ENCODE results near the gene TNRC18. TPM values are rescaled to one million over a fixed set of nuclear protein-coding genes. Genes with fewer than 3 reads are reported as not detected.

TNRC18 gene
- total RNA-seq, 1 donor from 2014 or later = 95.4 TPM

GRCh38 chr7:5436003-5436678 lies 12.5 kb upstream of the TNRC18 start:
- no peak for DNase-seq (ENCODE audit: low spot score)
- Mint-ChIP-seq H3K9me3 (ENCODE audit: low read depth) (peaks cover 5% of the 10 kb centered on the region), H3K4me3 (ENCODE audit: unreplicated experiment) (no peak overlapping the region), H3K36me3 (ENCODE audit: low read depth) (peaks cover 15% of the 10 kb centered on the region), H3K27ac (ENCODE audit: unreplicated experiment) (no peak overlapping the region), H3K4me1 (ENCODE audit: low read depth) (peaks cover 19% of the 10 kb centered on the region), H3K27me3 (ENCODE audit: low read depth) (no peaks in the 10 kb centered on the region)
- no peak for TF ChIP-seq CTCF (IDR thresholded peaks at IDR 0.05)

- Mint-ChIP-seq H3K9me3 (ENCODE audit: low read depth) (peaks cover 5% of the 10 kb centered on the region), H3K27ac (ENCODE audit: unreplicated experiment) (no peak overlapping the region), H3K4me3 (ENCODE audit: unreplicated experiment) (no peak overlapping the region), H3K27me3 (ENCODE audit: low read depth) (no peaks in the 10 kb centered on the region), H3K36me3 (ENCODE audit: low read depth) (peaks cover 15% of the 10 kb centered on the region), H3K4me1 (ENCODE audit: low read depth) (peaks cover 19% of the 10 kb centered on the region)
- DNase-seq (ENCODE audit: low spot score) = no peak
- no peak for TF ChIP-seq CTCF (IDR thresholded peaks at IDR 0.05)
These were observed 11.8 kb upstream of the TNRC18 start for GRCh38 chr7:5435291-5436002.

- peaks cover 26% of the 10 kb centered on the region for H3K4me1 Mint-ChIP-seq (ENCODE audit: low read depth)
- no peak for DNase-seq (ENCODE audit: low spot score)
- H3K36me3 Mint-ChIP-seq (ENCODE audit: low read depth) = peaks cover 15% of the 10 kb centered on the region
- TF ChIP-seq CTCF (IDR thresholded peaks at IDR 0.05) = no peak
- no peaks in the 10 kb centered on the region for H3K27me3 Mint-ChIP-seq (ENCODE audit: low read depth)
- H3K4me3 Mint-ChIP-seq (ENCODE audit: unreplicated experiment) = no peak overlapping the region
- H3K27ac Mint-ChIP-seq (ENCODE audit: unreplicated experiment) = no peak overlapping the region
- H3K9me3 Mint-ChIP-seq (ENCODE audit: low read depth) = peaks cover 5% of the 10 kb centered on the region
These were observed 9.5 kb upstream of the TNRC18 start for GRCh38 chr7:5433181-5433580.

GRCh38 chr7:5432691-5433090 lies 9.1 kb upstream of the TNRC18 start:
- TF ChIP-seq CTCF (IDR thresholded peaks at IDR 0.05) = no peak
- H3K36me3 Mint-ChIP-seq (ENCODE audit: low read depth) = peaks cover 15% of the 10 kb centered on the region

GRCh38 chr7:5431560-5432015 lies 8.0 kb upstream of the TNRC18 start:
- Mint-ChIP-seq H3K4me1 (ENCODE audit: low read depth) (peaks cover 21% of the 10 kb centered on the region), H3K27ac (ENCODE audit: unreplicated experiment) (no peak overlapping the region), H3K36me3 (ENCODE audit: low read depth) (peaks cover 13% of the 10 kb centered on the region), H3K4me3 (ENCODE audit: unreplicated experiment) (peak overlapping the region; percentile 28), H3K9me3 (ENCODE audit: low read depth) (no peaks in the 10 kb centered on the region), H3K27me3 (ENCODE audit: low read depth) (no peaks in the 10 kb centered on the region)
- no peak for DNase-seq (ENCODE audit: low spot score)
- no peak for TF ChIP-seq CTCF (IDR thresholded peaks at IDR 0.05)

More at GRCh38 chr7:5432691-5433090, 9.1 kb upstream of the TNRC18 start:
- Mint-ChIP-seq H3K9me3 (ENCODE audit: low read depth) (peaks cover 5% of the 10 kb centered on the region), H3K4me3 (ENCODE audit: unreplicated experiment) (no peak overlapping the region), H3K27me3 (ENCODE audit: low read depth) (no peaks in the 10 kb centered on the region), H3K4me1 (ENCODE audit: low read depth) (peaks cover 21% of the 10 kb centered on the region), H3K27ac (ENCODE audit: unreplicated experiment) (no peak overlapping the region)
- no peak for DNase-seq (ENCODE audit: low spot score)
